GM12891 (cell line): ENCODE data around the gene COPG2.

Source experiments
- DNase-seq: peaks from one replicate; pipeline ENCODE4 v3.0.0; 2011; ENCODE audit warnings: low spot score; ENCODE audit not compliant: insufficient read length
- FAIRE-seq: peaks from 2 replicates; lab custom pipeline; 2011; peaks lifted over from hg19 to GRCh38; lab: Jason Lieb, UNC
- PAX5 ChIP-seq: IDR thresholded peaks from 2 replicates; pipeline ENCODE4 v1.6.1; 2011; ENCODE audit warnings: low read length, moderate library complexity, mild to moderate bottlenecking; ENCODE audit not compliant: insufficient read depth, severe bottlenecking
- POLR2A ChIP-seq: IDR thresholded peaks from 2 replicates; pipeline ENCODE4 v1.6.1; 2011; ENCODE audit warnings: low read depth, low read length, control low read depth
- POLR2AphosphoS5 ChIP-seq: IDR thresholded peaks from 2 replicates; pipeline ENCODE4 v1.6.1; 2011; ENCODE audit warnings: low read depth, low read length, control low read depth
- POU2F2 ChIP-seq: IDR thresholded peaks from 2 replicates; pipeline ENCODE4 v1.6.1; 2011; ENCODE audit warnings: low read depth, mild to moderate bottlenecking, control low read depth, low read length, moderate library complexity
- SPI1 ChIP-seq: IDR thresholded peaks from 2 replicates; pipeline ENCODE4 v1.6.1; 2011; ENCODE audit warnings: low read depth, low read length, control low read depth
- TAF1 ChIP-seq: IDR thresholded peaks from 2 replicates; pipeline ENCODE4 v1.6.1; 2011; ENCODE audit warnings: low read depth, low read length, control low read depth

The COPG2 gene

DNA sequence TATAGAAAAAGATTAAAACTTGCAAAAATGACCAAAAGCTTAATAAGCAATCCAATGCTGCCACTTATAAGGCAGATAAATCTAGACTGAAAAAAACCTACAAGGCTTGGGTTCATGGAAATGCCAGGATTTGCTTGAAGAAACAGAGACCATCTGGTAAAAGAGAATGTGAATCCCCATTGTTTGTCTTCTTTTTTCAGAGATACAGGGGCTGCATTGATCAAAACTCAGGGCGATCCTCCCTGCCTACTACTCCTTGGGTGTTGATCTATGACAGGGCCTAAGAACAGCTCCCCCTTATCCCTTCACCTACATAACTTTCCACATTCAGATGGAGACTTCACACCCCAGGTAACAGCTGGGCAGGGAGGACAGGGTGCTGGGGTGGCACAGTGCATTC is 21.1 kb upstream of the COPG2 start:
- TF ChIP-seq POLR2AphosphoS5 (no peak), PAX5 (no peak), POLR2A (no peak), TAF1 (no peak), POU2F2 (no peak), SPI1 (no peak)
- FAIRE-seq (no peak), DNase-seq (no peak)

DNA sequence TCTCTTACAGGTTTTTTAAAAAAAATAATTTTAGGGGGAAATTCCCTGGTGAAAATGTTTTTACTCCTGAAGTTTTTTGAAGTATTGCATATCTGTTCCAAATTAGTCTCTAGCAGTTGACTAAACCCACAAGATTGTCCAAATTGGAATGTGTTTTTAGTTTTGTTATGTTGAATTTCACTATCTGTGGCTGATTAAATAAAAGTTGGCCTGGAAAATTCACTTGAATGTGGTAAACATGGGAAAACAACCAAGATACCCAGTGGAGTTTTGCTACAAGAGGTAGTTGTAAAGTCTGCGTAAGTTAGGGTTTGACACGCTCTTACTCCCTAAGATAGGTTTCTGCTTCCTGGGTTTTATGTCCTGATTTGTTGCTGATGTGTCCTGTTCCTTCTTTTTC is 14.5 kb upstream of the COPG2 start:
- TF ChIP-seq POLR2AphosphoS5 (no peak), TAF1 (no peak), POU2F2 (no peak)
- FAIRE-seq (peak; percentile 13), DNase-seq (no peak)

DNA sequence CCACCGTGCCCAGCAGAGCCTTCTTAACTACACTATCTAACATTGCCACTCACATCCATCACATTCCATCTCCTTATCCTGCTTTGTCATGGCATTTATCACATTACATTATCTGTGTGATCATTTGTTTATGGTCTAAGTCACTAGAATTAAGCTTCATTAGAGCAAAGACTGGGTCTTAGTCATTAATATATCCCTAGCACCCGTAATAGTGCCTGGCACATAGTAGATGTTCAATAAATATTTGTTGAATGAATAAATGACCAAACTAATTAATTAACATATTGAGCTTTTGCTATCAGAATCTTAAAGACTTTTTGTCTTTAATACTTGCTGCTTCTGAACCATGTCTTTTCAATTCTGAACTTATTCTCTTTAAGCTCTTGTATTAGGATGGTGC is 5.9 kb upstream of the COPG2 start:
- TF ChIP-seq PAX5: no peak
- TF ChIP-seq POLR2A: no peak
- TF ChIP-seq SPI1: no peak
- no peak for TF ChIP-seq TAF1
- no peak for TF ChIP-seq POU2F2
- no peak for TF ChIP-seq POLR2AphosphoS5
- no peak for DNase-seq
- no peak for FAIRE-seq

DNA sequence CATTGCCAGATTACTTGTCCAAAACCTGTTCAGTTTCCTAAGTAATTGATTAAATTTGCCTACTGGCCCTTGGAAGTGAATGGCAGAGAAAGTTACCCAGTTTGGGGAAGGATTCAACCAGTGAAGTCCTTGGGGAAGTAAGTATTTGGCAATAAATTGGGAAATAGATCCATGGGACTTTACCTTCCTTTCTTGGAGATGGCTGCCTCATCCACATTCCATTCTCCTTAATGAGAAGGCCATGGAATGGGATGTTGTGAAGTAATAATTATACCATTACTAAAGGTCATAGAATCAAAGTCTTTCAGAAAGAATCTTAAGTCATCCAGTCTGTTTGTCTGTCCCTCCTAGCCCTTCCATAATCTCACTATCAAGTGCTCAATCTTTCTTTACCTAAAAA is 4.5 kb upstream of the COPG2 start:
- DNase-seq (no peak), FAIRE-seq (no peak)
- TF ChIP-seq POU2F2: no peak
- TF ChIP-seq SPI1: no peak
- TF ChIP-seq POLR2AphosphoS5: no peak

DNA sequence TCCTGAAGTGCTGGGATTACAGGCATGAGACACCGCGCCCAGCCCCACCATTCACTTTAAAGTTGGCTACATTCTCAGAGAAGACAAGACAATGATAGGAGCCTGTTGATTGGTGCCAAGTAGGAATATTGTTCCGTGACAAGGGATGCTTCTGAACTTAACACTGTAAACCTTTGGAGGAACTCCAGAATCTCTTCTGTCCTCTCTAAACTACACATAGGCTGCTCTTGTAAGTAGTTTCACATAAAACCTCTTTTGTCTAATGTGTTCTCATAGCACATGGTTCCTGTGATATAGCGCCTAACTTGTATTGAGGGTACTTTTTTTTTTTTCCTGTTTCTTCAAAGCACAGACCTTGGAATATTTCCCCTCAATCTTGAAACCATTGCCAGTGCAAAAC is 3.6 kb upstream of the COPG2 start:
- no peak for TF ChIP-seq SPI1
- FAIRE-seq: no peak

DNA sequence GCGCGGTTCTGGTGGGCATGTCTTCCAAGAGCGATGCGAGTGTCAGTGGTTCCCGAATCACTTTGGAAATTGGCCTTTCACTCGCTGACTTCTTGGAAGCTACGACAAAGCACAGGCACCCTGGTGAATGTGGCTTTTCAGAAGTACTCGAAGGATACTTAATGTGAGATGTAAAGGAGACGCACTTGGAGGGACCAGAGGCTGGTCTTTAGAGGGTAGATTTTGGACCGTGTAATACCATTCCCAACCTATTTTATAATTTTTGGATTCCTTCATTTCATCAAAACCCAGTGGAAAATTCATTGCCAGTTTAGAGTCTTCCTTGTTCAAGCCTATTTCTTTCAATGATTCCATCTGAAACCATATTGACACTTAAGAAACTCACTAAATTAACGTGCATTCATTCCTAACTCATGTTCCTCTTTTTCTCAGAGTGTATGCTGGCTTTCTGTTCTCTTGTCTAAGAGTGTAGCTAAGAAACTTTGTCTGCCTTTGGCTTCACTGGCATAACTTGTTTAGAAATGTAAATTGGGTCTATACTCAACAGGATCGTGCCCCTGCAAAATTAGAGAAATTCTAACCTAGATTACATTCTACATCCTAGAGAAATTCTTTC is 645 bp upstream of the COPG2 start:
- DNase-seq (no peak), FAIRE-seq (no peak)
- TF ChIP-seq POLR2A: no peak
- no peak for TF ChIP-seq TAF1

More for the DNA sequence above, 3.6 kb upstream of the COPG2 start:
- DNase-seq: no peak

DNA sequence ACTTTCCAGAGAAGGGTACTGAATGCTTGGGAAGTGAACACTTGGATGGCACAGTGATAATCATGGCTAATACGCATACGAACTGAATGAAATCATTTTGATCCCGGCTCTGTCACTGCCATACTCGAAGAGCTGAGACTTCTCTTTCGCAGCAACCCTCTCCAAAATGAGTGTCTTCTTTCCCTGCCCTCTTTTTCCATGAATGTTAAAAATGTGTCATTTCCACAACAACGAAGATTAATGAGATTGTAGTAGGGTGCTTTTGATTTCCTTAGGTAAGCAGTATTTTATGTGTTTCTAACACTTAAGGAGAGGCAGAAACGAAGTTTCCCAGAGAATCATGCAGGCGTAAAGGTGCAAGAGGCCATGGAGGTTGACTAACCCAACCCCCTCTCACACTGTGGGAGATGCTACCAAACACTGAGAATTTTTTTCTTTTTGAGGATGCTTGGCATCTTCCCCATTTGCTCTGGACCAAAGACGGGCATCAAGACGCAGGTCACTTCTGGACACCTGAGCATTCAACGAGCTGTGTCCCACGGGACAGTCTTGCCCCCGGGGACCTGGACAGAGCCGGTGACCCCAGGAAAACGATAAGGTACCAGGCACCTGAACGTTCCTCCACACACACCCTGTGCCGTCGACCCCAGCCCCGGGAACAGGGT is 823 bp downstream of the COPG2 start:
- TF ChIP-seq POU2F2 (no peak), POLR2A (no peak), PAX5 (no peak), SPI1 (no peak), TAF1 (no peak), POLR2AphosphoS5 (no peak)
- DNase-seq (no peak), FAIRE-seq (no peak)

DNA sequence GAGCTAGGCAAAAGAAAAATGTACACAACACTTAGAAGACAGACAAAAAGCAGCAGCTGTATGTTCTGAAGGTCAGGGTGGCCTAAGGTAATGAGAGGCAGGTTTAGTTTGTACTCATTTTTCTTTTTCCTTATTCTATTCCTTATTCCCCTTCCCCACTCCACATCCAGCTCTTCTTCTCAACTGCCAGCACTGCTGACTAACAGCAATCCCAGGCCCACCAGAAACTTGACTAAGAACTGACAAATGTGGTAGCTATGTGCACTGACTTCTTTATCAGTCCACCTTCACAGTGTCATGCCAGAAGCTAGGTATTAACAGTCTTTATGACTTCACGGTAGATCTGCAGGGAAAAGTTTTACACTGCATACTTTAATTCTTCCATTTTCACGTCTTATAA is 6.1 kb downstream of the COPG2 start:
- FAIRE-seq: no peak

DNA sequence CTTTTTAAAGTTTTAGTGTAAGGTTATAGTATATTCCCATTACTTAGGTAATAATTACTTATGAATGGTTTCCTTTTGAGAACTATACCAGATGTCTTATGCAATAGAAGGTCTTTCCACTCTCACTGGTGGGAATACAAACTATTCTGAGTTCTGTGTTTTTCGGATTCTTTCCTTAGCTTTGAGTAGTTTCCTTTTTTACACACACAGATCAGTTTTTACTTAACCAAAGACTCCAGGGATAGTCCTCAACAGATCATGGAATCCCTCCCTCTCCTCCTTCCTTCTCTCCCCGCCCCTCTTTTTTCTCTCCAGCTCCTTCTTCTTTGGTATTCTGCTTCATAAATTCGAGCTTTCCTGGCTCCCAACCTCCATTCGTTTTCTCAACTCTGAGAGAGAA is 13.3 kb downstream of the COPG2 start:
- TF ChIP-seq POLR2AphosphoS5 (no peak), POLR2A (no peak), SPI1 (no peak), TAF1 (no peak), POU2F2 (no peak), PAX5 (no peak)
- no peak for DNase-seq
- no peak for FAIRE-seq

More for the DNA sequence above, 6.1 kb downstream of the COPG2 start:
- no peak for DNase-seq
- TF ChIP-seq POLR2AphosphoS5: no peak
- TF ChIP-seq PAX5: no peak
- no peak for TF ChIP-seq TAF1
- TF ChIP-seq POU2F2: no peak
- TF ChIP-seq SPI1: no peak
- no peak for TF ChIP-seq POLR2A

DNA sequence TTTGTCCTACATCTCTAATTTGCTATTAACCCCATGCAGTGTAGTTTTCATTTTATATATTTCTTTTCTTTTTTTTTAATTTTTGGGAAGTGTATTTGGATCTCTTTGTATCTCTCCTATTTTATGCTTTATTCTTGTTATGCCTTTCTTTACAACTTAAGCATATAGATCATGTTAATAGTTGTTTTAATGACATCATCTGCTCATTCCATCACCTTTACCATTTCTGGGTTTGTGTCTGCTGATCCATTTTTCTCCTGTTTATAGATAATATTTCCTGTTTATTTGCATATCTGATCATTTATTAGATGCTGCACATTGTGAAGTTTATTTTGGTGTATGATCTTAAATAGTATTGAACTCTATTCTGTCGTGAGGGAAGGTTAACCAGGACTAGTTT is 13.7 kb downstream of the COPG2 start:
- FAIRE-seq (no peak), DNase-seq (no peak)
- TF ChIP-seq POLR2A (no peak), SPI1 (no peak), PAX5 (no peak), POU2F2 (no peak), TAF1 (no peak), POLR2AphosphoS5 (no peak)

DNA sequence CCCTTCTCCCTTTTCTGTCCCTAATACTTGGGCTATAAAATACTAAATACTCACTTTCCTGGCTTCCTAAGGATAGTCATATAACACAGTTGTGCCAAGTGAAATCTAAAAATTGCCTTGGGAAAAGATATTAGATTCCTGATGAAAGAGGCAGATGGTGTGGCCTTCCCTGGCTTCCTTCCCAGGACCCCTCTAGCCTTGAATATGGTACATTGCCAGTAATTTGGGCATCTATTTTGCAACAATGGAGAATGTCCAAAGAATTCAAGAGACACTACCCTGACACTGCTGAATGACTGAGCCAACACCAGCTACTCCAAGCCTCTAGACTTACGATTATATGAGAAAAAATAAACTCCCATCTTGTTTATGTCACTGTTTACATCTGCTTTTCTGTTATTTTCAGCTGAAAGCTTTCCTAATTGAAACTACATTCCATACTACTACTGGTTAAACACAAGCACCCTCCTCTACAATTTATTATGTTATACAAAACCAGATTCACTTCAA is 17.9 kb downstream of the COPG2 start:
- TF ChIP-seq POLR2AphosphoS5 (no peak), TAF1 (no peak), PAX5 (no peak), SPI1 (no peak), POLR2A (no peak), POU2F2 (no peak)
- DNase-seq: no peak
- FAIRE-seq: no peak
